Measurements from ENCODE around the gene PDE4D. TPM values are rescaled to one million over a fixed set of nuclear protein-coding genes. Genes with fewer than 3 reads are reported as not detected.

The PDE4D gene
- total and polyA plus RNA-seq, 4 donors, result 12.8 to 167 (median 44.5) TPM

DNA sequence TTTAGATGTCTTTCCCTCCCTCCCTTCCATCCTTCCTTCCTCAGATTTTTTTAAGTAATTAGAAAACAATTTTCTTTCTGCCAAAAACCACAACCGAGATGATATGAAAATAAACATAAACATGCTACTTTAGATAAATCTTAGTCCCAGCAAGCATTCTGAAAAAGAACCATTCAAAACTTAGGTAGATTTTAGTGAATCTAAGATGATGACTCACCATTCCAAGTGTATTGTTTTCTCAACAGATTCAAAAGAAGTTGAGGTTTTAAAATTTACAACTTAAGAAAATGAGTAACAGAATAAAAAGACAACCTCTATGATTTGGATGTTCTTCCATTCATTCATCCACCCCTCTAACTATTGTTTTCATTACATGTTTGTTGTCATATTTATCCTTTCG, 465.1 kb downstream of the PDE4D start:
- no peak overlapping the region for H3K9ac ChIP-seq (ENCODE audit: insufficient read depth in 1 of 2, low read length in 2 of 2)
- H3K4me1 ChIP-seq (ENCODE audit: control insufficient read depth in 5 of 5, insufficient read depth in 5 of 5, low read length in 5 of 5), result no peaks in the 10 kb centered on the region
- H3K27ac ChIP-seq (ENCODE audit: low read depth in 1 of 2, low read length in 1 of 2), result no peak overlapping the region
- WGBS, 2 donors, result 78 to 96% methylated on average over 2 of the region's 2 CpGs
- H3K36me3 ChIP-seq (ENCODE audit: control insufficient read depth in 4 of 4, insufficient read depth in 4 of 4, low read length in 4 of 4), result no peaks in the 10 kb centered on the region
- ATAC-seq (ENCODE audit: insufficient read depth, low FRiP score), result no peak
- no peak overlapping the region for H3K4me3 ChIP-seq
- H3K27me3 ChIP-seq (ENCODE audit: control insufficient read depth in 3 of 3, insufficient read depth in 3 of 3, low read length in 2 of 3), result no peaks in the 10 kb centered on the region
- no peaks in the 10 kb centered on the region for H3K9me3 ChIP-seq (ENCODE audit: control insufficient read depth in 4 of 4, insufficient read depth in 3 of 4, low read length in 3 of 4)
- TF ChIP-seq, protein P1, sequence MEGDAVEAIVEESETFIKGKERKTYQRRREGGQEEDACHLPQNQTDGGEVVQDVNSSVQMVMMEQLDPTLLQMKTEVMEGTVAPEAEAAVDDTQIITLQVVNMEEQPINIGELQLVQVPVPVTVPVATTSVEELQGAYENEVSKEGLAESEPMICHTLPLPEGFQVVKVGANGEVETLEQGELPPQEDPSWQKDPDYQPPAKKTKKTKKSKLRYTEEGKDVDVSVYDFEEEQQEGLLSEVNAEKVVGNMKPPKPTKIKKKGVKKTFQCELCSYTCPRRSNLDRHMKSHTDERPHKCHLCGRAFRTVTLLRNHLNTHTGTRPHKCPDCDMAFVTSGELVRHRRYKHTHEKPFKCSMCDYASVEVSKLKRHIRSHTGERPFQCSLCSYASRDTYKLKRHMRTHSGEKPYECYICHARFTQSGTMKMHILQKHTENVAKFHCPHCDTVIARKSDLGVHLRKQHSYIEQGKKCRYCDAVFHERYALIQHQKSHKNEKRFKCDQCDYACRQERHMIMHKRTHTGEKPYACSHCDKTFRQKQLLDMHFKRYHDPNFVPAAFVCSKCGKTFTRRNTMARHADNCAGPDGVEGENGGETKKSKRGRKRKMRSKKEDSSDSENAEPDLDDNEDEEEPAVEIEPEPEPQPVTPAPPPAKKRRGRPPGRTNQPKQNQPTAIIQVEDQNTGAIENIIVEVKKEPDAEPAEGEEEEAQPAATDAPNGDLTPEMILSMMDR (IDR thresholded peaks at IDR 0.05; ENCODE audit: control extremely low read depth, extremely low read depth), result no peak
- DNase-seq, result no peak

DNA sequence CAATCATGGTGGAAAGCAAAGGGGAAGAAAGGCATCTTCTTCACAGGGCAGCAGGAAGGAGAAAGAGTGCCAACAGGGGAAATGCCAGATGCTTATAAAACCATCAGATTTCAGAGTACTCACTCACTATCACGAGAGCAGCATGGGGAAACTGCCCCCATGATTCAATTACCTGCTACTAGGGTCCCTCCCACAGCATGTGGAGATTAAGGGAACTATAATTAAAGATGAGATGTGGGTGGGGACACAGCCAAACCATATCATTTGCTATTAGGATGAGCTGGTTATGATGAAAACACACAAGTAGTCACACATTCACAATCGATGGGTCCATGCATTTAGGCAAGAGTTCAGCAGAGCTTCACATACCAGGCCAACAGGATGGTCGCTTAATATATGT, 469.0 kb downstream of the PDE4D start:
- DNase-seq (no peak), ATAC-seq (ENCODE audit: insufficient read depth, low FRiP score) (no peak)
- Histone ChIP-seq H3K27me3 (ENCODE audit: control insufficient read depth in 3 of 3, insufficient read depth in 3 of 3, low read length in 2 of 3) (no peaks in the 10 kb centered on the region), H3K27ac (ENCODE audit: low read depth in 1 of 2, low read length in 1 of 2) (no peak overlapping the region), H3K9me3 (ENCODE audit: control insufficient read depth in 4 of 4, insufficient read depth in 3 of 4, low read length in 3 of 4) (no peaks in the 10 kb centered on the region), H3K4me1 (ENCODE audit: control insufficient read depth in 5 of 5, insufficient read depth in 5 of 5, low read length in 5 of 5) (peaks cover 0 to 8% (median 0%) of the 10 kb centered on the region in 5 donors), H3K9ac (ENCODE audit: insufficient read depth in 1 of 2, low read length in 2 of 2) (no peak overlapping the region), H3K4me3 (no peak overlapping the region), H3K36me3 (ENCODE audit: control insufficient read depth in 4 of 4, insufficient read depth in 4 of 4, low read length in 4 of 4) (no peaks in the 10 kb centered on the region)
- TF ChIP-seq, protein P1 (IDR thresholded peaks at IDR 0.05; ENCODE audit: control extremely low read depth, extremely low read depth), result no peak
- 88 to 95% methylated on average over 3 of the region's 3 CpGs for WGBS, 2 donors

DNA sequence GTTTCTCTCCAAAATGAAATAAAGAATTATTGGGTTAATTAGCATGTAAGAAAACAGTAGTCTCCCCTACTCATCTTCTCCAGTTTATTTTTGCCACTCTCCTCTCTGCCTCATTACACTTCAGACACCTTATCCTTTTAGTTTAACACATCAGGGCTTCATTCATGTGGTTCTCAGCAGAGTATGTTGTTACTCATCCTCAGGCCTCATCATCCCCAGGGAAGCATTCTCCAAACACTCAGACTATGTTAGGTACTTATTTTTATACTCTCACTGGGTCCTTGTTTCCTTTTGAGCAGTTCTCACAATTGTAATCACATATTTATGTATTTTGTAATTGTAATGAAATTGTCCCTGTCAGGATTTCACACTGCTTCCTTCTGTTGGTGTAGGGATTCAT, 470.5 kb downstream of the PDE4D start:
- Histone ChIP-seq H3K4me1 (ENCODE audit: control insufficient read depth in 5 of 5, insufficient read depth in 5 of 5, low read length in 5 of 5) (peaks cover 0 to 8% (median 0%) of the 10 kb centered on the region in 5 donors), H3K36me3 (ENCODE audit: control insufficient read depth in 4 of 4, insufficient read depth in 4 of 4, low read length in 4 of 4) (no peaks in the 10 kb centered on the region), H3K27me3 (ENCODE audit: control insufficient read depth in 3 of 3, insufficient read depth in 3 of 3, low read length in 2 of 3) (no peaks in the 10 kb centered on the region), H3K27ac (ENCODE audit: low read depth in 1 of 2, low read length in 1 of 2) (no peak overlapping the region), H3K4me3 (no peak overlapping the region), H3K9ac (ENCODE audit: insufficient read depth in 1 of 2, low read length in 2 of 2) (no peak overlapping the region), H3K9me3 (ENCODE audit: control insufficient read depth in 4 of 4, insufficient read depth in 3 of 4, low read length in 3 of 4) (no peaks in the 10 kb centered on the region)
- ATAC-seq (ENCODE audit: insufficient read depth, low FRiP score), result no peak
- no peak for DNase-seq
- TF ChIP-seq, protein P1 (IDR thresholded peaks at IDR 0.05; ENCODE audit: control extremely low read depth, extremely low read depth), result no peak

Data from lung (tissue), 12 donors.